NT2/D1 (cell line): ENCODE data around the gene ARF1.
A peak's percentile ranks its signal among the peaks of the same experiment; 100 is the strongest.

Source experiments
- DNase-seq: peaks from one replicate; pipeline ENCODE4 v3.0.0-alpha.2; 2011; ENCODE audit warnings: low read depth, low spot score
- H3K27me3 ChIP-seq: 2 replicates; pipeline ENCODE4 v1.6.0; 2011; ENCODE audit warnings: mild to moderate bottlenecking; ENCODE audit not compliant: insufficient read length, insufficient read depth
- H3K36me3 ChIP-seq: 2 replicates; pipeline ENCODE4 v1.6.1; 2011; ENCODE audit warnings: mild to moderate bottlenecking, low read length, mixed read lengths; ENCODE audit not compliant: insufficient read depth, insufficient read length
- H3K4me1 ChIP-seq: 2 replicates; pipeline ENCODE4 v1.5.1; 2011; ENCODE audit not compliant: insufficient read depth, insufficient read length
- H3K4me3 ChIP-seq: 2 replicates; pipeline ENCODE4 v1.5.1; 2011; ENCODE audit warnings: low read depth; ENCODE audit not compliant: insufficient read length
- H3K9ac ChIP-seq: 2 replicates; pipeline ENCODE4 v1.6.0; 2011; ENCODE audit warnings: low read depth; ENCODE audit not compliant: insufficient read length
- H3K9me3 ChIP-seq: 2 replicates; pipeline ENCODE4 v1.5.1; 2011; ENCODE audit warnings: mild to moderate bottlenecking, low read length; ENCODE audit not compliant: insufficient read depth
- SUZ12 ChIP-seq: IDR thresholded peaks from 2 replicates; pipeline ENCODE4 v1.6.1; 2011; ENCODE audit not compliant: insufficient read length, insufficient read depth; ENCODE audit errors: extremely low read depth
- YY1 ChIP-seq: IDR thresholded peaks from 2 replicates; pipeline ENCODE4 v1.6.1; 2011; ENCODE audit not compliant: insufficient read length, insufficient read depth
- ZNF274 ChIP-seq: IDR thresholded peaks from 2 replicates; pipeline ENCODE4 v1.6.1; 2011; ENCODE audit warnings: mild to moderate bottlenecking, low read depth, low read length

ARF1 gene

GRCh38 chr1:228058172-228058948 is 24.1 kb upstream of the ARF1 start:
- DNase-seq: no peak
- H3K9ac ChIP-seq: no peak overlapping the region
- H3K27me3 ChIP-seq: peaks cover 29% of the 10 kb centered on the region
- TF ChIP-seq SUZ12 (no peak), YY1 (no peak), ZNF274 (no peak)
- H3K4me1 ChIP-seq: peaks cover 7% of the 10 kb centered on the region
- H3K36me3 ChIP-seq: no peaks in the 10 kb centered on the region
- H3K9me3 ChIP-seq: peaks cover 13% of the 10 kb centered on the region; the same call in 1 of the 2 replicates
- no peak overlapping the region for H3K4me3 ChIP-seq

DNA sequence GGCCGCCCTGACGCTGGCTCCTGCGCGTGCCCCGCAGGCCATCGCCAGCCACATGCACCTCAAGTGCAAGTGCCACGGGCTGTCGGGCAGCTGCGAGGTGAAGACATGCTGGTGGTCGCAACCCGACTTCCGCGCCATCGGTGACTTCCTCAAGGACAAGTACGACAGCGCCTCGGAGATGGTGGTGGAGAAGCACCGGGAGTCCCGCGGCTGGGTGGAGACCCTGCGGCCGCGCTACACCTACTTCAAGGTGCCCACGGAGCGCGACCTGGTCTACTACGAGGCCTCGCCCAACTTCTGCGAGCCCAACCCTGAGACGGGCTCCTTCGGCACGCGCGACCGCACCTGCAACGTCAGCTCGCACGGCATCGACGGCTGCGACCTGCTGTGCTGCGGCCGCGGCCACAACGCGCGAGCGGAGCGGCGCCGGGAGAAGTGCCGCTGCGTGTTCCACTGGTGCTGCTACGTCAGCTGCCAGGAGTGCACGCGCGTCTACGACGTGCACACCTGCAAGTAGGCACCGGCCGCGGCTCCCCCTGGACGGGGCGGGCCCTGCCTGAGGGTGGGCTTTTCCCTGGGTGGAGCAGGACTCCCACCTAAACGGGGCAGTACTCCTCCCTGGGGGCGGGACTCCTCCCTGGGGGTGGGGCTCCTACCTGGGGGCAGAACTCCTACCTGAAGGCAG is 23.4 kb upstream of the ARF1 start:
- Histone ChIP-seq H3K9ac (no peak overlapping the region), H3K9me3 (peaks cover 13% of the 10 kb centered on the region; the same call in 1 of the 2 replicates), H3K4me1 (peaks cover 14% of the 10 kb centered on the region), H3K36me3 (no peaks in the 10 kb centered on the region), H3K4me3 (no peak overlapping the region), H3K27me3 (peaks cover 29% of the 10 kb centered on the region)
- no peak for DNase-seq
- TF ChIP-seq YY1: no peak
- TF ChIP-seq ZNF274: no peak
- TF ChIP-seq SUZ12: no peak

DNA sequence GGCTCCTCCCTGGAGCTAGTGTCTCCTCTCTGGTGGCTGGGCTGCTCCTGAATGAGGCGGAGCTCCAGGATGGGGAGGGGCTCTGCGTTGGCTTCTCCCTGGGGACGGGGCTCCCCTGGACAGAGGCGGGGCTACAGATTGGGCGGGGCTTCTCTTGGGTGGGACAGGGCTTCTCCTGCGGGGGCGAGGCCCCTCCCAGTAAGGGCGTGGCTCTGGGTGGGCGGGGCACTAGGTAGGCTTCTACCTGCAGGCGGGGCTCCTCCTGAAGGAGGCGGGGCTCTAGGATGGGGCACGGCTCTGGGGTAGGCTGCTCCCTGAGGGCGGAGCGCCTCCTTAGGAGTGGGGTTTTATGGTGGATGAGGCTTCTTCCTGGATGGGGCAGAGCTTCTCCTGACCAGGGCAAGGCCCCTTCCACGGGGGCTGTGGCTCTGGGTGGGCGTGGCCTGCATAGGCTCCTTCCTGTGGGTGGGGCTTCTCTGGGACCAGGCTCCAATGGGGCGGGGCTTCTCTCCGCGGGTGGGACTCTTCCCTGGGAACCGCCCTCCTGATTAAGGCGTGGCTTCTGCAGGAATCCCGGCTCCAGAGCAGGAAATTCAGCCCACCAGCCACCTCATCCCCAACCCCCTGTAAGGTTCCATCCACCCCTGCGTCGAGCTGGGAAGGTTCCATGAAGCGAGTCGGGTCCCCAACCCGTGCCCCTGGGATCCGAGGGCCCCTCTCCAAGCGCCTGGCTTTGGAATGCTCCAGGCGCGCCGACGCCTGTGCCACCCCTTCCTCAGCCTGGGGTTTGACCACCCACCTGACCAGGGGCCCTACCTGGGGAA is 22.7 kb upstream of the ARF1 start:
- Histone ChIP-seq H3K9me3 (peaks cover 13% of the 10 kb centered on the region; the same call in 1 of the 2 replicates), H3K4me1 (peaks cover 18% of the 10 kb centered on the region), H3K27me3 (peaks cover 29% of the 10 kb centered on the region), H3K4me3 (peak overlapping the region; percentile 52), H3K36me3 (no peaks in the 10 kb centered on the region), H3K9ac (peak overlapping the region; percentile 79)
- TF ChIP-seq SUZ12: no peak
- TF ChIP-seq ZNF274: no peak
- TF ChIP-seq YY1: no peak
- peak; percentile 87 for DNase-seq

DNA sequence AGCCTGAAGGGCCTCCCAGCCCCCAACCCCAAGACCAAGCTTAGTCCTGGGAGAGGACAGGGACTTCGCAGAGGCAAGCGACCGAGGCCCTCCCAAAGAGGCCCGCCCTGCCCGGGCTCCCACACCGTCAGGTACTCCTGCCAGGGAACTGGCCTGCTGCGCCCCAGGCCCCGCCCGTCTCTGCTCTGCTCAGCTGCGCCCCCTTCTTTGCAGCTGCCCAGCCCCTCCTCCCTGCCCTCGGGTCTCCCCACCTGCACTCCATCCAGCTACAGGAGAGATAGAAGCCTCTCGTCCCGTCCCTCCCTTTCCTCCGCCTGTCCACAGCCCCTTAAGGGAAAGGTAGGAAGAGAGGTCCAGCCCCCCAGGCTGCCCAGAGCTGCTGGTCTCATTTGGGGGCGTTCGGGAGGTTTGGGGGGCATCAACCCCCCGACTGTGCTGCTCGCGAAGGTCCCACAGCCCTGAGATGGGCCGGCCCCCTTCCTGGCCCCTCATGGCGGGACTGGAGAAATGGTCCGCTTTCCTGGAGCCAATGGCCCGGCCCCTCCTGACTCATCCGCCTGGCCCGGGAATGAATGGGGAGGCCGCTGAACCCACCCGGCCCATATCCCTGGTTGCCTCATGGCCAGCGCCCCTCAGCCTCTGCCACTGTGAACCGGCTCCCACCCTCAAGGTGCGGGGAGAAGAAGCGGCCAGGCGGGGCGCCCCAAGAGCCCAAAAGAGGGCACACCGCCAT is 21.9 kb upstream of the ARF1 start:
- peak overlapping the region; percentile 52 for H3K4me3 ChIP-seq

GRCh38 chr1:228061411-228062084 is 21.0 kb upstream of the ARF1 start:
- Histone ChIP-seq H3K4me1 (peaks cover 31% of the 10 kb centered on the region), H3K4me3 (no peak overlapping the region), H3K27me3 (peaks cover 31% of the 10 kb centered on the region), H3K9me3 (peaks cover 13% of the 10 kb centered on the region; the same call in 1 of the 2 replicates), H3K9ac (peak overlapping the region; percentile 32), H3K36me3 (no peaks in the 10 kb centered on the region)
- DNase-seq: no peak
- TF ChIP-seq ZNF274 (no peak), SUZ12 (no peak), YY1 (no peak)

More for the DNA sequence above, 21.9 kb upstream of the ARF1 start:
- DNase-seq: peak; percentile 54
- peaks cover 29% of the 10 kb centered on the region for H3K27me3 ChIP-seq
- H3K36me3 ChIP-seq: no peaks in the 10 kb centered on the region
- H3K9ac ChIP-seq: peak overlapping the region; percentile 79
- H3K9me3 ChIP-seq: peaks cover 13% of the 10 kb centered on the region; the same call in 1 of the 2 replicates
- peaks cover 24% of the 10 kb centered on the region for H3K4me1 ChIP-seq
- TF ChIP-seq SUZ12 (no peak), ZNF274 (no peak), YY1 (no peak)
